GM19438 (cell line): ENCODE results near the gene MSMP.

Experiments used
- ATAC-seq: cut with Tn5 transposase; IDR thresholded peaks from one replicate; pipeline ENCODE4 v1.9.1; 2021; ENCODE audit warnings: low read depth; ENCODE audit not compliant: unreplicated experiment

Gene MSMP

GRCh38 chr9:35754264-35754663 lies at the start of gene MSMP:
MSMP (minus strand) TSS chr9:35754276; CDS start chr9:35754129, 147 bp downstream.
- no peak for ATAC-seq

- ATAC-seq = no peak
Measured at GRCh38 chr9:35801328-35802128, 47.5 kb upstream of the MSMP start.

GRCh38 chr9:35800530-35800929 lies 46.5 kb upstream of the MSMP start:
- ATAC-seq = no peak

GRCh38 chr9:35798658-35799374 lies 44.7 kb upstream of the MSMP start:
- no peak for ATAC-seq

GRCh38 chr9:35797311-35798109 lies 43.4 kb upstream of the MSMP start:
- no peak for ATAC-seq

- no peak for ATAC-seq
Measured at GRCh38 chr9:35795695-35796094, 41.6 kb upstream of the MSMP start.

- no peak for ATAC-seq
Measured at GRCh38 chr9:35793461-35793860, 39.4 kb upstream of the MSMP start.

GRCh38 chr9:35792826-35793225 lies 38.8 kb upstream of the MSMP start:
- ATAC-seq = no peak

- ATAC-seq = no peak
Measured at GRCh38 chr9:35792024-35792813, 38.1 kb upstream of the MSMP start.

GRCh38 chr9:35791297-35791921 lies 37.3 kb upstream of the MSMP start, which contains the start of gene NPR2:
NPR2 (plus strand) TSS chr9:35791591; CDS start chr9:35792409, 818 bp downstream.
- no peak for ATAC-seq

GRCh38 chr9:35790385-35791296 lies 36.6 kb upstream of the MSMP start:
- no peak for ATAC-seq

- ATAC-seq = no peak
Measured at GRCh38 chr9:35790025-35790384, 35.9 kb upstream of the MSMP start.

- ATAC-seq = no peak
Measured at GRCh38 chr9:35789541-35789940, 35.5 kb upstream of the MSMP start.

GRCh38 chr9:35783418-35783817 lies 29.3 kb upstream of the MSMP start:
- ATAC-seq = no peak

GRCh38 chr9:35781066-35781465 lies 27.0 kb upstream of the MSMP start:
- ATAC-seq = no peak

GRCh38 chr9:35778496-35778895 lies 24.4 kb upstream of the MSMP start:
- ATAC-seq = no peak

- ATAC-seq = no peak
Measured at GRCh38 chr9:35776018-35776417, 21.9 kb upstream of the MSMP start.

- no peak for ATAC-seq
Measured at GRCh38 chr9:35774907-35775635, 21.0 kb upstream of the MSMP start.
